WTC11 (cell line): ENCODE measurements around the gene NANOS1. TPM values are rescaled to one million over a fixed set of nuclear protein-coding genes. Genes with fewer than 3 reads are reported as not detected.

Experiments used
- ATAC-seq: fragments of 200-7000 bp; cut with Tn5 transposase; 2 replicates; pipeline ENCODE4 v1.10.0; 2021; ENCODE audit warnings: mild to moderate bottlenecking, moderate library complexity
- CTCF ChIA-PET: fragments of 300-600 bp; sonication (Branson Sonifier 250); formaldehyde crosslinking; loops from one replicate; lab custom pipeline; 2021; ENCODE audit warnings: antibody characterized with exemption; lab: Charles Lee
- POLR2A ChIA-PET: fragments of 350-600 bp; sonication (Branson Sonifier 250); formaldehyde crosslinking; loops from one replicate; lab custom pipeline; 2021; ENCODE audit warnings: antibody characterized with exemption; lab: Charles Lee
- DNase-seq: peaks from one replicate; pipeline ENCODE4 v3.0.0; 2021; ENCODE audit warnings: low spot score
- H3K27ac Mint-ChIP-seq: 2 replicates; pipeline ENCODE4 v1.8.0; 2021; ENCODE audit warnings: mixed read lengths
- H3K27me3 Mint-ChIP-seq: 2 replicates; pipeline ENCODE4 v1.8.0; 2021; ENCODE audit warnings: low read depth, mild to moderate bottlenecking, moderate library complexity, mixed read lengths
- H3K36me3 Mint-ChIP-seq: 2 replicates; pipeline ENCODE4 v1.8.0; 2021; ENCODE audit warnings: mixed read lengths
- H3K4me1 Mint-ChIP-seq: 2 replicates; pipeline ENCODE4 v1.8.0; 2022; ENCODE audit warnings: mixed read lengths
- H3K4me3 Mint-ChIP-seq: 2 replicates; pipeline ENCODE4 v1.8.0; 2021; ENCODE audit warnings: mild to moderate bottlenecking, moderate library complexity, mixed read lengths
- H3K9me3 Mint-ChIP-seq: 2 replicates; pipeline ENCODE4 v1.8.0; 2021; ENCODE audit warnings: mixed read lengths
- ATF2 ChIP-seq: sonication (generic); formaldehyde crosslinking; IDR thresholded peaks from 2 replicates; pipeline ENCODE4 v1.8.1; 2022; ENCODE audit warnings: low read depth, missing genetic modification reagents, borderline replicate concordance
- CREB1 ChIP-seq: sonication (generic); formaldehyde crosslinking; IDR thresholded peaks from 2 replicates; pipeline ENCODE4 v1.8.0; 2023; ENCODE audit warnings: mild to moderate bottlenecking, missing genetic modification reagents
- CREM ChIP-seq: sonication (generic); formaldehyde crosslinking; IDR thresholded peaks from 2 replicates; pipeline ENCODE4 v1.8.1; 2022; ENCODE audit warnings: mild to moderate bottlenecking, missing genetic modification reagents, moderate library complexity
- ELF4 ChIP-seq: sonication (generic); formaldehyde crosslinking; IDR thresholded peaks from 2 replicates; pipeline ENCODE4 v1.8.1; 2022; ENCODE audit warnings: low read depth, mild to moderate bottlenecking, moderate library complexity, missing genetic modification reagents
- GABPB1 ChIP-seq: sonication (generic); formaldehyde crosslinking; IDR thresholded peaks from 2 replicates; pipeline ENCODE4 v1.8.1; 2023; ENCODE audit warnings: mild to moderate bottlenecking, missing genetic modification reagents
- HMGXB4 ChIP-seq: sonication (generic); formaldehyde crosslinking; IDR thresholded peaks from 2 replicates; pipeline ENCODE4 v1.8.1; 2023; ENCODE audit warnings: mild to moderate bottlenecking, moderate library complexity, missing genetic modification reagents
- KAT7 ChIP-seq: sonication (generic); formaldehyde crosslinking; IDR thresholded peaks from 2 replicates; pipeline ENCODE4 v1.8.1; 2023; ENCODE audit warnings: missing genetic modification reagents, mild to moderate bottlenecking, borderline replicate concordance
- MLX ChIP-seq: sonication (generic); formaldehyde crosslinking; IDR thresholded peaks from 2 replicates; pipeline ENCODE4 v1.8.1; 2023; ENCODE audit warnings: mild to moderate bottlenecking, missing genetic modification reagents, moderate library complexity
- OVOL2 ChIP-seq: fragments of 250-450 bp; sonication (Bioruptor Pico); IDR thresholded peaks from 2 replicates; pipeline ENCODE4 v1.9.0; 2021; ENCODE audit warnings: mild to moderate bottlenecking, borderline replicate concordance
- PRRX2 ChIP-seq: fragments of 250-450 bp; sonication (Bioruptor Pico); IDR thresholded peaks from 2 replicates; pipeline ENCODE4 v1.8.0; 2021; ENCODE audit warnings: mild to moderate bottlenecking
- RORB ChIP-seq: fragments of 250-450 bp; sonication (Bioruptor Pico); IDR thresholded peaks from 2 replicates; pipeline ENCODE4 v1.9.0; 2021; ENCODE audit warnings: mild to moderate bottlenecking
- ZBTB21 ChIP-seq: sonication (generic); formaldehyde crosslinking; IDR thresholded peaks from 2 replicates; pipeline ENCODE4 v1.8.1; 2023; ENCODE audit warnings: mild to moderate bottlenecking, missing genetic modification reagents, borderline replicate concordance
- ZNF121 ChIP-seq: sonication (generic); formaldehyde crosslinking; IDR thresholded peaks from 2 replicates; pipeline ENCODE4 v1.8.0; 2023; ENCODE audit warnings: missing genetic modification reagents
- ZNF138 ChIP-seq: sonication (generic); formaldehyde crosslinking; conservative IDR thresholded peaks from 2 replicates; pipeline ENCODE4 v1.8.1; 2022; ENCODE audit warnings: mild to moderate bottlenecking, moderate library complexity, missing genetic modification reagents
- ZNF263 ChIP-seq: sonication (generic); formaldehyde crosslinking; IDR thresholded peaks from 2 replicates; pipeline ENCODE4 v1.8.1; 2022; ENCODE audit warnings: low read depth, mild to moderate bottlenecking, moderate library complexity, missing genetic modification reagents
- ZNF317 ChIP-seq: sonication (generic); formaldehyde crosslinking; IDR thresholded peaks from 2 replicates; pipeline ENCODE4 v1.8.1; 2023; ENCODE audit warnings: low read depth, mild to moderate bottlenecking, moderate library complexity, missing genetic modification reagents, borderline replicate concordance
- ZNF423 ChIP-seq: fragments of 250-450 bp; sonication (Bioruptor Pico); IDR thresholded peaks from 2 replicates; pipeline ENCODE4 v2.1.2; 2022; ENCODE audit warnings: mild to moderate bottlenecking, moderate library complexity
- ZSCAN18 ChIP-seq: fragments of 250-450 bp; sonication (Bioruptor Pico); IDR thresholded peaks from 2 replicates; pipeline ENCODE4 v2.1.2; 2022; ENCODE audit warnings: mild to moderate bottlenecking, moderate library complexity
- total RNA-seq: library from RNA; stranded (reverse); gene quantifications from 3 replicates; pipeline ENCODE4 v1.2.3, GENCODE V29; 2021
- TF ChIP-seq, protein P1 (sequence below): sonication (generic); formaldehyde crosslinking; IDR thresholded peaks from 2 replicates; pipeline ENCODE4 v1.8.1; 2022; ENCODE audit warnings: low read depth, mild to moderate bottlenecking, moderate library complexity, missing genetic modification reagents, borderline replicate concordance
- TF ChIP-seq, protein P2 (sequence below): fragments of 250-450 bp; sonication (Bioruptor Pico); IDR thresholded peaks from 2 replicates; pipeline ENCODE4 v1.9.0; 2021; ENCODE audit warnings: mild to moderate bottlenecking

NANOS1 gene
- total RNA-seq, 1 experiment from 2014 or later = 2.9 TPM

- no peak for TF ChIP-seq ZBTB21
- TF ChIP-seq CREM (CRISPR knock-in tag) = no peak
Observed at GRCh38 chr10:119060107-119060506, 30.6 kb downstream of the NANOS1 start (continued).

DNA sequence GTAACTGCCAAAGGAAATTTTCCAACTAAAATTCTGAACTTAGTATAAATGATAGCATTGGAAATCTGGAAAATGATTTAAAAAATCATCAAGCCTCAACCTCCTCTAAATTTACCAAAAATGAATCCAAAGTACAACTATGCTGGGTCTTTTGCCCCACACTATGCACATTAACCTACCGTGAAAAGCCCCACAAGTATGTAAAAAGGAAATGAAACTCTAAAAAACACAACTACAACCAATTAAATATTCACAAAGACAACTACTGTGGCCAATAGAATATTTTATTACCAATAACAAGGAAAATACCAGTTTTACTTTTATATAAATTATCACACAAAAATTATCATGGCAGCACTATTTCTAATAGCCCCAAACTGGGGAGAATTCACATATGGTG is 31.8 kb downstream of the NANOS1 start:
- Mint-ChIP-seq H3K27ac (peak overlapping the region; percentile 29; the same call in 1 of the 2 replicates), H3K4me1 (no peaks in the 10 kb centered on the region), H3K9me3 (no peaks in the 10 kb centered on the region), H3K4me3 (no peak overlapping the region), H3K36me3 (peaks cover 95% of the 10 kb centered on the region), H3K27me3 (no peaks in the 10 kb centered on the region)
- POLR2A ChIA-PET = no interaction called here
- DNase-seq (no peak), ATAC-seq (no peak)
- CTCF ChIA-PET = no interaction called here
- no peak for TF ChIP-seq RORB (CRISPR knock-in tag)
- no peak for TF ChIP-seq MLX (CRISPR knock-in tag)
- no peak for TF ChIP-seq ZNF317 (CRISPR knock-in tag)
- TF ChIP-seq ZNF138 (CRISPR knock-in tag) = no peak
- TF ChIP-seq ZNF121 (CRISPR knock-in tag) = no peak

GRCh38 chr10:119061926-119062325 is 32.4 kb downstream of the NANOS1 start:
- Mint-ChIP-seq H3K4me3 (no peak overlapping the region), H3K4me1 (no peaks in the 10 kb centered on the region), H3K9me3 (no peaks in the 10 kb centered on the region), H3K27me3 (no peaks in the 10 kb centered on the region), H3K36me3 (peaks cover 94% of the 10 kb centered on the region), H3K27ac (no peak overlapping the region)
- DNase-seq = no peak
- no peak for ATAC-seq
- TF ChIP-seq HMGXB4 (CRISPR knock-in tag) = no peak
- TF ChIP-seq ZSCAN18 (CRISPR knock-in tag) = no peak
- no peak for TF ChIP-seq KAT7
- TF ChIP-seq ATF2 = no peak
- TF ChIP-seq, protein P1, sequence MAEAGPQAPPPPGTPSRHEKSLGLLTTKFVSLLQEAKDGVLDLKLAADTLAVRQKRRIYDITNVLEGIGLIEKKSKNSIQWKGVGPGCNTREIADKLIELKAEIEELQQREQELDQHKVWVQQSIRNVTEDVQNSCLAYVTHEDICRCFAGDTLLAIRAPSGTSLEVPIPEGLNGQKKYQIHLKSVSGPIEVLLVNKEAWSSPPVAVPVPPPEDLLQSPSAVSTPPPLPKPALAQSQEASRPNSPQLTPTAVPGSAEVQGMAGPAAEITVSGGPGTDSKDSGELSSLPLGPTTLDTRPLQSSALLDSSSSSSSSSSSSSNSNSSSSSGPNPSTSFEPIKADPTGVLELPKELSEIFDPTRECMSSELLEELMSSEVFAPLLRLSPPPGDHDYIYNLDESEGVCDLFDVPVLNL = no peak
- TF ChIP-seq ZNF423 (CRISPR knock-in tag) = no peak
- TF ChIP-seq ZNF263 = no peak
- TF ChIP-seq CREB1 (CRISPR knock-in tag) = no peak
- TF ChIP-seq PRRX2 (CRISPR knock-in tag) = no peak
- TF ChIP-seq OVOL2 = no peak
- TF ChIP-seq, protein P2, sequence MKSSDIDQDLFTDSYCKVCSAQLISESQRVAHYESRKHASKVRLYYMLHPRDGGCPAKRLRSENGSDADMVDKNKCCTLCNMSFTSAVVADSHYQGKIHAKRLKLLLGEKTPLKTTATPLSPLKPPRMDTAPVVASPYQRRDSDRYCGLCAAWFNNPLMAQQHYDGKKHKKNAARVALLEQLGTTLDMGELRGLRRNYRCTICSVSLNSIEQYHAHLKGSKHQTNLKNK = no peak
- no peak for TF ChIP-seq GABPB1 (CRISPR knock-in tag)
- no peak for TF ChIP-seq ELF4 (CRISPR knock-in tag)
- CTCF ChIA-PET = no interaction called here
- POLR2A ChIA-PET = no interaction called here
